ENCODE measurements around the gene BNIP5. TPM values are rescaled to one million over a fixed set of nuclear protein-coding genes. Genes with fewer than 3 reads are reported as not detected.

The BNIP5 gene
- polyA plus RNA-seq, 4 donors, result 2.6 to 26.7 (median 13.2) TPM

- peaks cover 0 to 33% (median 7%) of the 10 kb centered on the region in 3 donors for H3K27me3 ChIP-seq (ENCODE audit: control insufficient read depth in 3 of 3, insufficient read depth in 3 of 3, low read length in 3 of 3)
- FAIRE-seq (no peak), DNase-seq (no peak)
- no peak overlapping the region for H3K4me3 ChIP-seq (ENCODE audit: low read depth in 1 of 3, low read length in 3 of 3)
- no peaks in the 10 kb centered on the region for H3K36me3 ChIP-seq (ENCODE audit: control insufficient read depth in 3 of 3, insufficient read depth in 2 of 3, low read depth in 1 of 3, low read length in 3 of 3)
- peaks cover 0 to 12% (median 2%) of the 10 kb centered on the region in 3 donors for H3K4me1 ChIP-seq (ENCODE audit: control insufficient read depth in 3 of 3, insufficient read depth in 2 of 3, low read depth in 1 of 3, low read length in 2 of 3)
- H3K9me3 ChIP-seq (ENCODE audit: control insufficient read depth in 2 of 2, insufficient read depth in 1 of 2, low read depth in 1 of 2, low read length in 1 of 2), result no peaks in the 10 kb centered on the region
- WGBS, 3 donors, result 14 to 45% (median 42%) methylated on average over 25 to 26 of the region's 26 CpGs
- H3K27ac ChIP-seq (ENCODE audit: low read depth in 1 of 3, low read length in 2 of 3), result no peak overlapping the region
Measured at GRCh38 chr6:36285187-36285671, 51.5 kb downstream of the BNIP5 start.

GRCh38 chr6:36284359-36284758 is 52.3 kb downstream of the BNIP5 start:
- Histone ChIP-seq H3K27ac (ENCODE audit: low read depth in 1 of 3, low read length in 2 of 3) (no peak overlapping the region), H3K27me3 (ENCODE audit: control insufficient read depth in 3 of 3, insufficient read depth in 3 of 3, low read length in 3 of 3) (peaks cover 0 to 33% (median 7%) of the 10 kb centered on the region in 3 donors), H3K9me3 (ENCODE audit: control insufficient read depth in 2 of 2, insufficient read depth in 1 of 2, low read depth in 1 of 2, low read length in 1 of 2) (no peaks in the 10 kb centered on the region), H3K36me3 (ENCODE audit: control insufficient read depth in 3 of 3, insufficient read depth in 2 of 3, low read depth in 1 of 3, low read length in 3 of 3) (no peaks in the 10 kb centered on the region), H3K4me1 (ENCODE audit: control insufficient read depth in 3 of 3, insufficient read depth in 2 of 3, low read depth in 1 of 3, low read length in 2 of 3) (peaks cover 0 to 4% (median 0%) of the 10 kb centered on the region in 3 donors), H3K4me3 (ENCODE audit: low read depth in 1 of 3, low read length in 3 of 3) (no peak overlapping the region)
- no peak for DNase-seq
- no peak for FAIRE-seq
- 88 to 100% (median 100%) methylated on average over 1 of the region's 1 CpG for WGBS, 3 donors

- no peaks in the 10 kb centered on the region for H3K36me3 ChIP-seq (ENCODE audit: control insufficient read depth in 3 of 3, insufficient read depth in 2 of 3, low read depth in 1 of 3, low read length in 3 of 3)
- no peak overlapping the region for H3K4me3 ChIP-seq (ENCODE audit: low read depth in 1 of 3, low read length in 3 of 3)
- H3K27ac ChIP-seq (ENCODE audit: low read depth in 1 of 3, low read length in 2 of 3), result no peak overlapping the region
- peaks cover 0 to 33% (median 7%) of the 10 kb centered on the region in 3 donors for H3K27me3 ChIP-seq (ENCODE audit: control insufficient read depth in 3 of 3, insufficient read depth in 3 of 3, low read length in 3 of 3)
- DNase-seq (no peak), FAIRE-seq (no peak)
- WGBS, 3 donors, result 91 to 96% (median 92%) methylated on average over 1 of the region's 1 CpG
- H3K9me3 ChIP-seq (ENCODE audit: control insufficient read depth in 2 of 2, insufficient read depth in 1 of 2, low read depth in 1 of 2, low read length in 1 of 2), result no peaks in the 10 kb centered on the region
- peaks cover 0 to 6% (median 0%) of the 10 kb centered on the region in 3 donors for H3K4me1 ChIP-seq (ENCODE audit: control insufficient read depth in 3 of 3, insufficient read depth in 2 of 3, low read depth in 1 of 3, low read length in 2 of 3)
Measured at GRCh38 chr6:36283608-36284007, 53.1 kb downstream of the BNIP5 start.

GRCh38 chr6:36280983-36281382 is 55.7 kb downstream of the BNIP5 start:
- H3K36me3 ChIP-seq (ENCODE audit: control insufficient read depth in 3 of 3, insufficient read depth in 2 of 3, low read depth in 1 of 3, low read length in 3 of 3), result no peaks in the 10 kb centered on the region
- 84 to 85% (median 85%) methylated on average over 4 of the region's 4 CpGs for WGBS, 3 donors
- FAIRE-seq (no peak), DNase-seq (no peak)
- peaks cover 0 to 23% (median 7%) of the 10 kb centered on the region in 3 donors for H3K27me3 ChIP-seq (ENCODE audit: control insufficient read depth in 3 of 3, insufficient read depth in 3 of 3, low read length in 3 of 3)
- no peak overlapping the region for H3K27ac ChIP-seq (ENCODE audit: low read depth in 1 of 3, low read length in 2 of 3)
- H3K4me1 ChIP-seq (ENCODE audit: control insufficient read depth in 3 of 3, insufficient read depth in 2 of 3, low read depth in 1 of 3, low read length in 2 of 3), result peaks cover 0 to 22% (median 0%) of the 10 kb centered on the region in 3 donors
- H3K9me3 ChIP-seq (ENCODE audit: control insufficient read depth in 2 of 2, insufficient read depth in 1 of 2, low read depth in 1 of 2, low read length in 1 of 2), result no peaks in the 10 kb centered on the region
- H3K4me3 ChIP-seq (ENCODE audit: low read depth in 1 of 3, low read length in 3 of 3), result no peak overlapping the region

- Histone ChIP-seq H3K27ac (ENCODE audit: low read depth in 1 of 3, low read length in 2 of 3) (no peak overlapping the region), H3K9me3 (ENCODE audit: control insufficient read depth in 2 of 2, insufficient read depth in 1 of 2, low read depth in 1 of 2, low read length in 1 of 2) (no peaks in the 10 kb centered on the region), H3K36me3 (ENCODE audit: control insufficient read depth in 3 of 3, insufficient read depth in 2 of 3, low read depth in 1 of 3, low read length in 3 of 3) (no peaks in the 10 kb centered on the region), H3K4me1 (ENCODE audit: control insufficient read depth in 3 of 3, insufficient read depth in 2 of 3, low read depth in 1 of 3, low read length in 2 of 3) (peaks cover 0 to 18% (median 0%) of the 10 kb centered on the region in 3 donors), H3K27me3 (ENCODE audit: control insufficient read depth in 3 of 3, insufficient read depth in 3 of 3, low read length in 3 of 3) (peaks cover 0 to 18% (median 7%) of the 10 kb centered on the region in 3 donors), H3K4me3 (ENCODE audit: low read depth in 1 of 3, low read length in 3 of 3) (no peak overlapping the region)
- DNase-seq (no peak), FAIRE-seq (no peak)
- 74 to 76% (median 74%) methylated on average over 3 of the region's 3 CpGs for WGBS, 3 donors
Measured at GRCh38 chr6:36280467-36280866, 56.2 kb downstream of the BNIP5 start.

- no peak for FAIRE-seq
- no peaks in the 10 kb centered on the region for H3K9me3 ChIP-seq (ENCODE audit: control insufficient read depth in 2 of 2, insufficient read depth in 1 of 2, low read depth in 1 of 2, low read length in 1 of 2)
- no peaks in the 10 kb centered on the region for H3K27me3 ChIP-seq (ENCODE audit: control insufficient read depth in 3 of 3, insufficient read depth in 3 of 3, low read length in 3 of 3)
- no peaks in the 10 kb centered on the region for H3K36me3 ChIP-seq (ENCODE audit: control insufficient read depth in 3 of 3, insufficient read depth in 2 of 3, low read depth in 1 of 3, low read length in 3 of 3)
- H3K4me1 ChIP-seq (ENCODE audit: control insufficient read depth in 3 of 3, insufficient read depth in 2 of 3, low read depth in 1 of 3, low read length in 2 of 3), result peaks cover 0 to 27% (median 0%) of the 10 kb centered on the region in 3 donors
- no peak overlapping the region for H3K27ac ChIP-seq (ENCODE audit: low read depth in 1 of 3, low read length in 2 of 3)
- H3K4me3 ChIP-seq (ENCODE audit: low read depth in 1 of 3, low read length in 3 of 3), result no peak overlapping the region
- WGBS, 3 donors, result 21 to 62% (median 39%) methylated on average over 2 of the region's 2 CpGs
- DNase-seq, result peak; percentile 15 to 39
Measured at GRCh38 chr6:36277946-36278470, 58.7 kb downstream of the BNIP5 start.

- Histone ChIP-seq H3K9me3 (ENCODE audit: control insufficient read depth in 2 of 2, insufficient read depth in 1 of 2, low read depth in 1 of 2, low read length in 1 of 2) (no peaks in the 10 kb centered on the region), H3K4me3 (ENCODE audit: low read depth in 1 of 3, low read length in 3 of 3) (no peak overlapping the region), H3K4me1 (ENCODE audit: control insufficient read depth in 3 of 3, insufficient read depth in 2 of 3, low read depth in 1 of 3, low read length in 2 of 3) (peaks cover 0 to 32% (median 0%) of the 10 kb centered on the region in 3 donors), H3K36me3 (ENCODE audit: control insufficient read depth in 3 of 3, insufficient read depth in 2 of 3, low read depth in 1 of 3, low read length in 3 of 3) (no peaks in the 10 kb centered on the region), H3K27ac (ENCODE audit: low read depth in 1 of 3, low read length in 2 of 3) (no peak overlapping the region), H3K27me3 (ENCODE audit: control insufficient read depth in 3 of 3, insufficient read depth in 3 of 3, low read length in 3 of 3) (no peaks in the 10 kb centered on the region)
- WGBS, 3 donors, result 80 to 91% (median 90%) methylated on average over 13 of the region's 13 CpGs
- FAIRE-seq (no peak), DNase-seq (no peak)
Measured at GRCh38 chr6:36276581-36277536, 59.8 kb downstream of the BNIP5 start.

- 59 to 75% (median 66%) methylated on average over 15 of the region's 15 CpGs for WGBS, 3 donors
- Histone ChIP-seq H3K4me3 (ENCODE audit: low read depth in 1 of 3, low read length in 3 of 3) (no peak overlapping the region), H3K9me3 (ENCODE audit: control insufficient read depth in 2 of 2, insufficient read depth in 1 of 2, low read depth in 1 of 2, low read length in 1 of 2) (no peaks in the 10 kb centered on the region), H3K4me1 (ENCODE audit: control insufficient read depth in 3 of 3, insufficient read depth in 2 of 3, low read depth in 1 of 3, low read length in 2 of 3) (peaks cover 0 to 50% (median 0%) of the 10 kb centered on the region in 3 donors), H3K27me3 (ENCODE audit: control insufficient read depth in 3 of 3, insufficient read depth in 3 of 3, low read length in 3 of 3) (no peaks in the 10 kb centered on the region), H3K27ac (ENCODE audit: low read depth in 1 of 3, low read length in 2 of 3) (no peak overlapping the region), H3K36me3 (ENCODE audit: control insufficient read depth in 3 of 3, insufficient read depth in 2 of 3, low read depth in 1 of 3, low read length in 3 of 3) (no peaks in the 10 kb centered on the region)
- DNase-seq, result peak; percentile 54 to 70
- no peak for FAIRE-seq
Measured at GRCh38 chr6:36273802-36274514, 62.7 kb downstream of the BNIP5 start.
